Psoas muscle (tissue), 8 donors: ENCODE data around the gene SLC39A11. TPM values are rescaled to one million over a fixed set of nuclear protein-coding genes. Genes with fewer than 3 reads are reported as not detected.

Source experiments
- ATAC-seq, 4 donors: fragments of 200-7000 bp; cut with Tn5 transposase; one replicate each; pipeline ENCODE4 v1.9.1; 2020; ENCODE audit warnings: moderate library complexity in 3 of 4, mild to moderate bottlenecking in 2 of 4
- DNase-seq, 2 donors: peaks; one replicate each; pipeline ENCODE4 v3.0.0-alpha.2; 2020
- H3K27ac ChIP-seq: fragments of 200-600 bp; one replicate; pipeline ENCODE4 v1.8.0; 2022
- H3K27me3 ChIP-seq, 3 donors: fragments of 200-600 bp in 1 of 3; one replicate each; pipeline versions ENCODE4 v1.6.1 to v1.8.0; 2013 to 2022; ENCODE audit warnings: low read length in 2 of 3, mild to moderate bottlenecking in 2 of 3, moderate library complexity in 1 of 3; ENCODE audit not compliant: insufficient read depth in 3 of 3
- H3K36me3 ChIP-seq, 2 donors: fragments of 200-600 bp in 1 of 2; one replicate each; pipeline versions ENCODE4 v1.6.1 to v1.8.0; 2013 to 2022; ENCODE audit warnings: low read depth in 1 of 2, mild to moderate bottlenecking in 1 of 2, moderate library complexity in 1 of 2; ENCODE audit not compliant: insufficient read depth in 1 of 2
- H3K4me1 ChIP-seq: fragments of 200-600 bp; one replicate; pipeline ENCODE4 v1.8.0; 2022
- H3K4me3 ChIP-seq: fragments of 200-600 bp; one replicate; pipeline ENCODE4 v1.8.0; 2022; ENCODE audit warnings: mild to moderate bottlenecking
- H3K9me3 ChIP-seq: fragments of 200-600 bp; one replicate; pipeline ENCODE4 v1.8.0; 2022
- WGBS, 3 donors: extraction: QIAGEN DNeasy Blood & Tissue Kit; methylation state at CpG; one replicate each; pipeline versions ENCODE4 v1.1.6 to v1.1.7; 2013; 5-methylcytosine and 5-hydroxymethylcytosine counted together
- intact Hi-C, 2 donors: fragments of 100-400 bp; cut with DNase I; formaldehyde crosslinking; loops; one replicate each; pipeline versions ENCODE4 v1.11.0 to v1.14.2; 2022
- polyA plus RNA-seq, 3 donors: library from polyadenylated mRNA; stranded (reverse); fragments of 200-250 nt; gene quantifications; one replicate each; pipeline ENCODE4 v1.2.3, GENCODE V29; 2013
- total RNA-seq, 4 donors: library from RNA; stranded (reverse); fragmentation: NEBNext Ultra II Directional in 2 of 4; extraction: Animal tissue kit (Norgen Biotek cat#: 25700) in 2 of 4; gene quantifications; one replicate each; pipeline versions ENCODE4 v1.2.1 to v1.2.4, GENCODE V29; 2021 to 2023
- TF ChIP-seq, protein P1 (sequence below): fragments of 200-600 bp; IDR thresholded peaks from one replicate; pipeline ENCODE4 v1.8.0; 2022; ENCODE audit warnings: antibody characterized with exemption
- donor health status: healthy with polysubstance abuse.
- donor health status: DM: no; HTN: no; CAD: no; lungs with moderate emphysema.
- donor health status: Bipolar disorder and iron deficiency.
- donor health status: healthy.
- donor health status: DM: yes; HTN: yes; CAD: no.
- donor health status: DM: no; HTN: no; CAD: no.
- donor health status: DM: no; HTN: no; CAD: no.
- donor health status: DM: yes; HTN: yes; CAD: no.

Gene SLC39A11
- total and polyA plus RNA-seq, 7 donors, result 1.6 to 9.7 (median 7.9) TPM

DNA sequence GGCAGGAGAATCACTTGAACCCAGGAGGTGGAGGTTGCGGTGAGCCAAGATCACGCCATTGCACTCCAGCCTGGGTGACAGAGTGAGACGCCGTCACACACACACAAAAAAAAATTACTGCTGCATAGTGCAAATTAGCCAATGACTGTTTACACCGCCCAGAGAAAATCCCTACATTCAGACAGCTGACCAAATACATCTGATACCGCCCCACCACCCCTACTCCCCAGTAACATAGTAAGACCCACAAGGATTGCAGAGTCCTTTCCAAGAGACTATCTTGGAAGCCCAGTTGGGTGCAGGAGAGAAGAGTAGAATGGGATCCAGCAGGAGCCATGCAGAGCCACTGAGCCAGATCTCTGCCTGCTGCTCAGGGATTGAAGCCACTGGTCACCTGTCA is 63.5 kb downstream of the SLC39A11 start:
- TF ChIP-seq, protein P1, sequence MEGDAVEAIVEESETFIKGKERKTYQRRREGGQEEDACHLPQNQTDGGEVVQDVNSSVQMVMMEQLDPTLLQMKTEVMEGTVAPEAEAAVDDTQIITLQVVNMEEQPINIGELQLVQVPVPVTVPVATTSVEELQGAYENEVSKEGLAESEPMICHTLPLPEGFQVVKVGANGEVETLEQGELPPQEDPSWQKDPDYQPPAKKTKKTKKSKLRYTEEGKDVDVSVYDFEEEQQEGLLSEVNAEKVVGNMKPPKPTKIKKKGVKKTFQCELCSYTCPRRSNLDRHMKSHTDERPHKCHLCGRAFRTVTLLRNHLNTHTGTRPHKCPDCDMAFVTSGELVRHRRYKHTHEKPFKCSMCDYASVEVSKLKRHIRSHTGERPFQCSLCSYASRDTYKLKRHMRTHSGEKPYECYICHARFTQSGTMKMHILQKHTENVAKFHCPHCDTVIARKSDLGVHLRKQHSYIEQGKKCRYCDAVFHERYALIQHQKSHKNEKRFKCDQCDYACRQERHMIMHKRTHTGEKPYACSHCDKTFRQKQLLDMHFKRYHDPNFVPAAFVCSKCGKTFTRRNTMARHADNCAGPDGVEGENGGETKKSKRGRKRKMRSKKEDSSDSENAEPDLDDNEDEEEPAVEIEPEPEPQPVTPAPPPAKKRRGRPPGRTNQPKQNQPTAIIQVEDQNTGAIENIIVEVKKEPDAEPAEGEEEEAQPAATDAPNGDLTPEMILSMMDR, result no peak
- Histone ChIP-seq H3K4me3 (no peak overlapping the region), H3K27me3 (no peaks in the 10 kb centered on the region), H3K36me3 (no peaks in the 10 kb centered on the region), H3K27ac (no peak overlapping the region), H3K9me3 (no peaks in the 10 kb centered on the region), H3K4me1 (peaks cover 10% of the 10 kb centered on the region)
- WGBS, 3 donors, result 84 to 99% (median 92%) methylated on average over 4 to 6 of the region's 6 CpGs
- intact Hi-C loops, result no loop called here
- DNase-seq, result no peak
- no peak for ATAC-seq

DNA sequence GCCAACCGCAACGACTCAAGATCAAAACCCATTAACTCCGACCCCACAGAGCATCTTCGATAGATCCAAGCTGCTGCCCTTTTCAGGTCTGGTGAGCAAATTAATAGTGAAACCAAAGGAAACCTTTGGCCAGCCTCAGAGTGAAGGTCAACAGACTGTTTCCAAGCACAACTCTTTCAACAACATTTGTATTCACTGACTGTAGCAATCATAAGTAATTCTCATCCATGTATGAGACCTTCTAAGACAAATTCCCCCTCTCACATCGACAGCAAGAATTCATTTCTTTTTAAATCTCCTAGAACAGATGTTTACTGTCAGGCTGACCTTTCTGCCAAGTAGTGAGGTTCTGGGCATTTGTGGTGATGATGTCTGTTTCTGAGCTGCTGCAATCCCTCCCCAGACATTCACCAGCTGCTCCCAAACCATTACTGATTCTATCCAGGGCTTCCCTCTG is 64.2 kb downstream of the SLC39A11 start:
- no peak for ATAC-seq
- Histone ChIP-seq H3K4me3 (no peak overlapping the region), H3K9me3 (no peaks in the 10 kb centered on the region), H3K27ac (no peak overlapping the region), H3K4me1 (peaks cover 10% of the 10 kb centered on the region), H3K27me3 (no peaks in the 10 kb centered on the region), H3K36me3 (no peaks in the 10 kb centered on the region)
- WGBS, 3 donors, result 60 to 76% (median 62%) methylated on average over 5 of the region's 5 CpGs
- TF ChIP-seq, protein P1, result no peak
- DNase-seq, result no peak
- intact Hi-C loops, result no loop called here

DNA sequence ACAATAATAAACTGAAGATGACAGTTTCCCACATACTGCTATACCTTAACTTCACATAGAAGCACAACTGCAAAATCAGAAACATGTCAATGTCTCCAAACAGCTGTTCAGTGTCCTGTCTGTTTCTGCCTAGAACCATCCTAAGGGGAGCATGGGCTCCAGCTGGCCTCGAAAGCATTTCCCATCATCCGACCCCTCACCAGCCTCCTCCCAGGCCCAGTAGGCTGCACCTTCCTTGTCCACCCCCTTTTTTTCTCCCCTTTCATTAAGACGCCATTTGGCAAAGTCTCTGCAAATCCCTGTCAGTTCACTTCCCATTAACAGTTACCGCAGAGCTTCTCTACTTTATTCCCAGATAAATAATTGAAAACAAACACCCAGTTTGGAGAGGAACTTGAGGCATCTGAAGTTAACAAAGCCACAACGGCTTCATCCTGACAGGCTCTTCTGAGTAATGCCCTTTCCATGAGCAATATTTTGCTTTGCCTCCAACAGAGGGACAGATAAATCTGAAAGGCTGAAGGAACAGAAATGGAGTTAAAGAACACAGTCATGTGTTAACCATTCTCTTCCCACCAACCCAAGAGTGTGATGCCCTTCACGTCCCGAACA is 65.3 kb downstream of the SLC39A11 start:
- Histone ChIP-seq H3K4me1 (peaks cover 10% of the 10 kb centered on the region), H3K27me3 (no peaks in the 10 kb centered on the region), H3K36me3 (no peaks in the 10 kb centered on the region), H3K27ac (no peak overlapping the region), H3K4me3 (no peak overlapping the region), H3K9me3 (no peaks in the 10 kb centered on the region)
- DNase-seq, result no peak
- WGBS, 3 donors, result 62 to 73% (median 70%) methylated on average over 7 of the region's 7 CpGs
- TF ChIP-seq, protein P1, result no peak
- intact Hi-C loops, result no loop called here
- no peak for ATAC-seq

GRCh38 chr17:73025041-73025560 is 67.4 kb downstream of the SLC39A11 start:
- no peak for DNase-seq
- H3K9me3 ChIP-seq, result peaks cover 3% of the 10 kb centered on the region
- H3K4me1 ChIP-seq, result no peaks in the 10 kb centered on the region
- no peak overlapping the region for H3K4me3 ChIP-seq
- no peaks in the 10 kb centered on the region for H3K27me3 ChIP-seq
- intact Hi-C loops, result no loop called here
- H3K27ac ChIP-seq, result no peak overlapping the region
- ATAC-seq, result peak in 1 of 4 donors; percentile 74
- 53 to 56% (median 54%) methylated on average over 6 of the region's 6 CpGs for WGBS, 3 donors
- H3K36me3 ChIP-seq, result no peaks in the 10 kb centered on the region
- TF ChIP-seq, protein P1, result no peak

DNA sequence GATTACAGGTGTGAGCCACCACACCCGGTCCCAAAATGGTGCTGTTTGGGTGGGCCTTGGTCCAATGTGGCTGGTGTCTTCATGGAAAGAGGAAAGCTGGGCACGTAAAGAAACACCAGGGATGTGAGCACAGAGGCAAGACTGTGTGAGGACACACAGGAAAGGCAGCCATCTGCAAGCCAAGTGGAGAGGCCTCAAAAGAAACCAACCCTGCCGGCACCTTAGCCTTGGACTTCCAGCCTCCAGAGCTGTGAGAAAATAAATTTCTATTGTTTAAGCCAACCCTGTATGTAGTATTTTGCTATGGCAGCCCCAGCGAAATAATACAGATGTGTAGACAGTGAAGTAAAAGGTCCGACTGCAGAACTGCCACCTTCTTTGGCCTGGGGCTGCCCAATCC is 68.7 kb downstream of the SLC39A11 start:
- intact Hi-C loops, result no loop called here
- TF ChIP-seq, protein P1, result no peak
- H3K36me3 ChIP-seq, result no peaks in the 10 kb centered on the region
- no peak overlapping the region for H3K27ac ChIP-seq
- no peak overlapping the region for H3K4me3 ChIP-seq
- no peak for DNase-seq
- H3K4me1 ChIP-seq, result no peaks in the 10 kb centered on the region
- H3K9me3 ChIP-seq, result peaks cover 4% of the 10 kb centered on the region
- H3K27me3 ChIP-seq, result no peaks in the 10 kb centered on the region
- ATAC-seq, result no peak
- 95 to 99% (median 98%) methylated on average over 5 of the region's 5 CpGs for WGBS, 3 donors
